Mesenchymal stem cell (in vitro differentiated cells and primary cell): ENCODE results near the gene NME5. TPM values are rescaled to one million over a fixed set of nuclear protein-coding genes. Genes with fewer than 3 reads are reported as not detected.
A peak's percentile ranks its signal among the peaks of the same experiment; 100 is the strongest.
"Not testable (repeated sequence)": the region's sequence is repeated elsewhere in the genome, so short reads cannot be mapped to it uniquely, and the experiment has no call there.

Experiments used
- DNase-seq: peaks from one replicate; pipeline ENCODE4 v3.0.0-alpha.2; 2013
- H2AFZ ChIP-seq: one replicate; pipeline ENCODE4 v1.6.1; 2013; ENCODE audit warnings: low read depth, mild to moderate bottlenecking, control low read depth, inconsistent platforms, low read length, moderate library complexity
- H2AK5ac ChIP-seq: 2 replicates; pipeline ENCODE4 v1.6.1; 2013; ENCODE audit warnings: low read length, moderate library complexity, mild to moderate bottlenecking, inconsistent platforms; ENCODE audit not compliant: severe bottlenecking
- H2BK120ac ChIP-seq: one replicate; pipeline ENCODE4 v1.6.1; 2013; ENCODE audit warnings: low read depth, mild to moderate bottlenecking, inconsistent platforms, low read length, moderate library complexity
- H2BK12ac ChIP-seq, 2 experiments: one replicate each; pipeline ENCODE4 v1.6.1; 2013; ENCODE audit warnings: inconsistent platforms in 2 of 2, low read length in 2 of 2, mild to moderate bottlenecking in 2 of 2, moderate library complexity in 2 of 2, control low read depth in 1 of 2
- H2BK15ac ChIP-seq: one replicate; pipeline ENCODE4 v1.6.1; 2013; ENCODE audit warnings: mild to moderate bottlenecking, low read depth, inconsistent platforms; ENCODE audit not compliant: poor library complexity, severe bottlenecking
- H2BK5ac ChIP-seq: 2 replicates; pipeline ENCODE4 v1.6.1; 2013; ENCODE audit warnings: low read depth, mild to moderate bottlenecking, low read length, control low read depth, inconsistent platforms; ENCODE audit not compliant: poor library complexity, severe bottlenecking
- H3K14ac ChIP-seq, 2 experiments: one replicate each; pipeline ENCODE4 v1.6.1; 2013; ENCODE audit warnings: inconsistent platforms in 2 of 2, low read length in 2 of 2, control low read depth in 1 of 2, mild to moderate bottlenecking in 1 of 2, moderate library complexity in 1 of 2
- H3K18ac ChIP-seq, 2 experiments: one replicate each; pipeline ENCODE4 v1.6.1; 2013; ENCODE audit warnings: inconsistent platforms in 2 of 2, low read length in 2 of 2, control low read depth in 1 of 2, low read depth in 1 of 2, mild to moderate bottlenecking in 1 of 2
- H3K23ac ChIP-seq, 2 experiments: one replicate each; pipeline ENCODE4 v1.6.1; 2013; ENCODE audit warnings: inconsistent platforms in 2 of 2, low read length in 2 of 2, mild to moderate bottlenecking in 2 of 2, moderate library complexity in 2 of 2, control low read depth in 1 of 2
- H3K27ac ChIP-seq: 2 replicates; pipeline ENCODE4 v1.5.1; 2013; ENCODE audit warnings: mild to moderate bottlenecking, moderate library complexity, low read length, control low read depth, inconsistent platforms; ENCODE audit not compliant: poor library complexity, severe bottlenecking
- H3K27me3 ChIP-seq, 2 experiments: 2 replicates each; pipeline versions ENCODE4 v1.6.1 to v1.7.0; 2013; ENCODE audit warnings: low read length in 2 of 2, mild to moderate bottlenecking in 2 of 2, moderate library complexity in 2 of 2, control low read depth in 1 of 2, inconsistent platforms in 1 of 2; ENCODE audit not compliant: control insufficient read depth in 1 of 2, insufficient read depth in 1 of 2
- H3K36me3 ChIP-seq, 2 experiments: 2 replicates each; pipeline versions ENCODE4 v1.6.1 to v1.7.0; 2013; ENCODE audit warnings: low read length in 2 of 2, control low read depth in 1 of 2, inconsistent platforms in 1 of 2, low read depth in 1 of 2, mild to moderate bottlenecking in 1 of 2; ENCODE audit not compliant: insufficient read depth in 2 of 2, control insufficient read depth in 1 of 2
- H3K4ac ChIP-seq, 2 experiments: one replicate each; pipeline ENCODE4 v1.6.1; 2013; ENCODE audit warnings: inconsistent platforms in 2 of 2, low read length in 2 of 2, mild to moderate bottlenecking in 2 of 2, moderate library complexity in 2 of 2, control low read depth in 1 of 2, low read depth in 1 of 2
- H3K4me1 ChIP-seq: 2 replicates; pipeline ENCODE4 v1.6.1; 2013; ENCODE audit warnings: low read depth, low read length, control low read depth; ENCODE audit not compliant: control insufficient read depth, insufficient read depth
- H3K4me2 ChIP-seq: 2 replicates; pipeline ENCODE4 v1.6.1; 2013; ENCODE audit warnings: low read length, mild to moderate bottlenecking, inconsistent platforms; ENCODE audit not compliant: poor library complexity, severe bottlenecking
- H3K4me3 ChIP-seq, 2 experiments: 2 replicates each; pipeline versions ENCODE4 v1.5.1 to v1.7.0; 2013; ENCODE audit warnings: low read length in 2 of 2, mild to moderate bottlenecking in 2 of 2, control low read depth in 1 of 2, low read depth in 1 of 2; ENCODE audit not compliant: insufficient read depth in 1 of 2
- H3K79me1 ChIP-seq: replicated peaks from 2 replicates; pipeline ENCODE4 v1.6.1; 2013; ENCODE audit warnings: mild to moderate bottlenecking, control low read depth, low read length, inconsistent platforms; ENCODE audit not compliant: poor library complexity, severe bottlenecking
- H3K9ac ChIP-seq: 2 replicates; pipeline ENCODE4 v1.7.0; 2013; ENCODE audit warnings: mild to moderate bottlenecking, low read length, moderate library complexity
- H3K9me3 ChIP-seq: 2 replicates; pipeline ENCODE4 v1.7.0; 2013; ENCODE audit warnings: mild to moderate bottlenecking, low read length; ENCODE audit not compliant: control insufficient read depth
- H4K8ac ChIP-seq: one replicate; pipeline ENCODE4 v1.6.1; 2013; ENCODE audit warnings: inconsistent platforms, mild to moderate bottlenecking, low read length, moderate library complexity
- H4K91ac ChIP-seq: one replicate; pipeline ENCODE4 v1.6.1; 2013; ENCODE audit warnings: mild to moderate bottlenecking, low read length, inconsistent platforms
- WGBS: methylation state at CpG from one replicate; pipeline ENCODE4 v1.1.7; 2013; ENCODE audit warnings: mixed read lengths; 5-methylcytosine and 5-hydroxymethylcytosine counted together
- small RNA-seq: library from polyadenylated mRNA; stranded (forward); fragments of <200 nt; extraction: miRNeasy Mini kit (QIAGEN cat#:217004); gene quantifications from one replicate; pipeline ENCODE3, GENCODE V24; 2013; ENCODE audit warnings: low read depth

NME5 gene

DNA sequence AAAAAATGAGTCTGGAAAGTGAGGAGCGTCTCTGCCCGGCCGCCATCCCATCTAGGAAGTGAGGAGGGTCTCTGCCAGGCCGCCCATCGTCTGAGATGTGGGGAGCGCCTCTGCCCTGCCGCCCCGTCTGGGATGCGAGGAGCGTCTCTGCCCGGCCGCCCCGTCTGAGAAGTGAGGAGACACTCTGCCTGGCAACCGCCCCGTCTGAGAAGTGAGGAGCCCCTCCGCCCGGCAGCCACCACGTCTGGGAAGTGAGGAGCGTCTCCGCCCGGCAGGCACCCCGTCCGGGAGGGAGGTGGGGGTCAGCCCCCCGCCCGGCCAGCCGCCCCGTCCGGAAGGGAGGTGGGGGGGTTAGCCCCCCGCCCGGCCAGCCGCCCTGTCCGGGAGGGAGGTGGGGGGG is 69.2 kb downstream of the NME5 start:
- not testable (repeated sequence) for H2BK5ac ChIP-seq, H3K14ac ChIP-seq, H3K18ac ChIP-seq, H3K4me3 ChIP-seq, H3K4me2 ChIP-seq, H2BK15ac ChIP-seq, H2AFZ ChIP-seq, H3K9me3 ChIP-seq, H3K27ac ChIP-seq, H2AK5ac ChIP-seq, H3K4me1 ChIP-seq, H2BK120ac ChIP-seq, H3K27me3 ChIP-seq, H3K79me1 ChIP-seq, H3K9ac ChIP-seq, H2BK12ac ChIP-seq, H4K91ac ChIP-seq, DNase-seq, H3K23ac ChIP-seq, H3K36me3 ChIP-seq, H3K4ac ChIP-seq, H4K8ac ChIP-seq
- 99% methylated on average over 10 of the region's 32 CpGs for WGBS

GRCh38 chr5:138068742-138069600 is 70.3 kb downstream of the NME5 start:
- Histone ChIP-seq H2BK120ac (no peak overlapping the region), H3K4me3 (no peak overlapping the region), H3K4me1 (peaks cover 2% of the 10 kb centered on the region), H2AK5ac (no peak overlapping the region), H3K9me3 (no peaks in the 10 kb centered on the region), H4K91ac (no peak overlapping the region), H2BK15ac (no peak overlapping the region), H2BK12ac (no peak overlapping the region), H3K4ac (no peak overlapping the region), H3K18ac (no peak overlapping the region), H3K9ac (no peak overlapping the region), H3K14ac (no peak overlapping the region), H3K27ac (no peak overlapping the region), H2BK5ac (no peak overlapping the region), H3K4me2 (no peak overlapping the region), H4K8ac (no peak overlapping the region), H3K36me3 (no peaks in the 10 kb centered on the region), H3K27me3 (peaks cover 0 to 5% of the 10 kb centered on the region in 2 experiments), H3K79me1 (no peaks in the 10 kb centered on the region), H3K23ac (no peak overlapping the region), H2AFZ (no peak overlapping the region)
- DNase-seq: peak; percentile 78
- 37% methylated on average over 6 of the region's 6 CpGs for WGBS

DNA sequence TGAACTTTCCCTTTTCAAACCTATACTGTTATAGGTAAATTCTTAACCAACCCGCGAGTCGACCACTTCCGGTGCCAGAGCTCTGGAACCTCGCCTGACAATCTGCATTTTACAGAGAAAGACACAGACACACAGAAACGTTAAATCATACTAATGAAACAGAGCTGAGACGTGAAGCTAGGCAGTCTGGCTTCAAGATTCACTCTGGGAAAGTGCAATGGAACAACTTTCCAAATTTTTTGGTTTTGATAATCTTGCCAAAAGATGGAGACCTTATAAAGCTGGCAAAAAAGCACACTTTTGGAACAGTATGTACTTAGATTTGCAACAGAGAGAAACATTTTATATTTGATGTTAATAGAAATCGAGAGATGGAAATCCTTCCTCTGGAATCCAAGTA is 71.3 kb downstream of the NME5 start:
- Histone ChIP-seq H3K36me3 (no peaks in the 10 kb centered on the region), H3K9ac (no peak overlapping the region), H3K9me3 (no peaks in the 10 kb centered on the region), H3K4ac (no peak overlapping the region), H3K79me1 (no peaks in the 10 kb centered on the region), H4K8ac (no peak overlapping the region), H3K4me1 (peaks cover 2% of the 10 kb centered on the region), H2AFZ (no peak overlapping the region), H2BK12ac (no peak overlapping the region), H2BK5ac (no peak overlapping the region), H4K91ac (no peak overlapping the region), H3K4me3 (no peak overlapping the region), H3K27ac (no peak overlapping the region), H3K27me3 (peaks cover 0 to 5% of the 10 kb centered on the region in 2 experiments), H3K18ac (no peak overlapping the region), H3K23ac (no peak overlapping the region), H2AK5ac (no peak overlapping the region), H2BK120ac (no peak overlapping the region), H3K4me2 (no peak overlapping the region), H3K14ac (no peak overlapping the region), H2BK15ac (no peak overlapping the region)
- no peak for DNase-seq
- 94% methylated on average over 8 of the region's 8 CpGs for WGBS

Small RNA genes within 50 kb of the gene (small RNA-seq; reads per million reads assigned to genes)
- gene RNU6-1148P: not detected
- not detected for gene RNU6-460P
- gene RNU6-888P: not detected
